ENCODE data around the gene PXDN.

PXDN gene

DNA sequence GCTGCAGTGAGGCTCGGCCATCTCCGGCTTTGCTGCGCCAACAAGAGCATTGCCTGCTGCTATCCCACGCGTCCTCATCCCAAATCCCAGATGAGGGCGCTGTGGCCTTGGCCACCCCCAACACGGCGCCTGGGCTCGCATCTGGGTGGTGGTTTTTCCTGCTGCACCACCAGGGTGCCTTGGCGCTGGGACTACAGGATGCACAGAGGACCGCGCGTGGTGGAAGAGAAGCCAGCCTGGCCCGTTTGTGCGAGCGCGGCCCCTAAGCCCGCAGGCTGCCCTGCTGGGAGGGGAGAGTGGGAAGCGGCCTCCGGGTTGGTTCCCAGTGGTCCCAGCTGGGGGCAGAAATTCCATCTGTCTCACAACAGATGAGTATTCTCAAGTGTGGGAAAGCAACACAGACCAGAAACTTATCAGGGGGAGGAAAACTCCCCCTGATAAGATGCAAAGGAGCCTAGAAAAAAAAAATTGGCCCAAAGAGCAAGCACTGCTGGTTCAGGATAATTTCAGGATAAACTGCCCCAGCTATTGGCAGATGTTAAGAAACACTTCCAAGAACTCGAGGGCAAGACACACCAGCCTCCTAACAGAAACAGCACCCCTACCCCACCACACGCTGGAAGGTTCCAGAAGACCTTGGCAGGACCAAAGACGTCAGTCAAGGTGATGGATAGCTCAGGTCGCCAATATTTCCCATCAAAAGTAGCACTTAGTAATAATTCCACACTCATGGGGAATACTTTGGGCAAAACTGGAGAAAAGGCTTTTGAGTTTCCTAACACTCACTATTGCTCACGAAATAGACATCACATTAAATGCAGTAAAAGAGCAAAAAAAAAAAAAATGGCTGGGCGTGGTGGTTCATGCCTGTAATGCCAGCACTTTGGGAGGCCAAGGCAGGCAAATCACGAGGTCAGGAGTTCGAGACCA, 152.1 kb downstream of the PXDN start:
- no peak for DNase-seq

DNA sequence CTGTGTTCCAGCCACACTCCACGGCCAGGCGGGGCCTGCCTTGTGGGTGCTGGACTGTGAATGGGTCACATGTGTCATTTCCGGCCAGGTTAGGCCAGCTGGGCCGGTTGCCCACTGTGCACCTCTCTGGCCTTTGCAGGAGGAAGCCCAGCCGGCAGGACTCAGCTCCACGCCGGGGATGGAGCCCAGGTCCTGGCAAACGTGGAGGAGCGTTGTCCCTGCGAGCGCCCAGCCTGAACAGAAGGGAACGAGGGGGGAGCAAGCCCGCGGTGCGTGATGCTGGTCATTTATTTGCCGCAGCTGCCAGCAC, 152.9 kb downstream of the PXDN start:
- DNase-seq, result no peak

- no peak for DNase-seq
Measured at GRCh38 chr2:1590596-1591460, 153.5 kb downstream of the PXDN start.

DNA sequence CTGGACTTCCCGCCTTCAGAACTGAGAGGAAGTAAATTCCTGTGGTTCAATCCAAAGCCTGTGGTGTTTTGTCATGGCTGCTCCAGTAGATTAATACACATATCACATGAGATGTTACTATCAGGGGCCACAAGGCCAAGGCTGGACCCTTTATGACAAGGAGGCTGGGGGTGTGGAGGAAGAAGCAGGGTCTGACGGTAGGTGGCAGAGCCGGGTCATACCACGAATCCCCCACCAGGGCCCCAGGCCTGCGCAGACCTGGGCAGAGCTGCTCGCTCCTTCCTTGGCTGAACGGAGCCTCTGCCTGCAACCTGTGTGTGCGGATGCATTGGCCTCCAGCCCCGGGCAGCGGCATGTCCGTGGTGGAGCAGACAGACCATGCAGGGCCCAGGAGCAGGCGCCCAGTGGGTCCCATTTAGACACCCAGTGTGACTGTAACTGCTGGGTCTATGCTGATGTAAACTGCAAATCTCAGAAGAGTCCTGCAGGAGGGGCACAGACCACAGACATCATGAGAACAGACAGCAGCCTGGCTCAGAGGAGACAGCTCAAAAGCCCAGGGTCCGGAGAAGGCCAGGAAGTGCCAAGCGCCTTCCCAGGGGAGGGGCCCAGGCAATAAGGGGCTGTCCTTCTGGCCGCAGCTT, 155.2 kb downstream of the PXDN start:
- no peak for DNase-seq

- no peak for DNase-seq
Measured at GRCh38 chr2:1588051-1588977, 156.0 kb downstream of the PXDN start.

GRCh38 chr2:1586923-1587840, 157.1 kb downstream of the PXDN start:
- no peak for DNase-seq

DNA sequence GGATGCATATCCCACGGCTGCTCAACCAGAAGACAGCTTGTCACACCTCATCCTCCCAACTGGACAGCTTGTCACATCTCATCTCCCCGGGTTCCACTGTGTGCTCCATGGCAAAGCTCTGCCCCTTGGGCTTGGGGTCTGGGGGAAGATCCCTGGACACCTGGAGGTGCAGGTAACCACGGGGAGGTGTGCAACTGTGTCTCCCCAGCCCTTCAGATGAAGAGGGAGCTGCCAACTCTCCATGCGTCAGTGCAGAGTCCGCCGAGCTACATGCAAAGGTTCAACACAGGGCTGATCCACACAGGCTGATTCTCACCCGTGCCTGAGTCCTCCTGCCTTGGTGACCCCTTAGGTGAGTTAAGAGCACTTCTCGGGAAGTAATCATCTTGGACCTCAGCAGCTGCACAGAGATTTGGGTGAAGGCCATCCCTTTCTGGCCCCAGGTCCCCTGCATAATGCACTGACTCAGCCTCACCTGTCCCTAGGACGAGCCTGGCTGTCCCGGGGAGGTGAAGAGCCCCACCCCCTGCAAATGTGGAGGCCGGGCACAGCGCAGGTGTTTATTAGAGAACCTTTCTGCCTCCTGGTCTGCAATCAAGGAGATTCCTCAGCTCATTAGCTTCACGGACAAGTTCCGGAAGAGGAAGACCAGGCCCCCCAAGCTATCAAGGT, 157.9 kb downstream of the PXDN start:
- DNase-seq, result no peak

- no peak for DNase-seq
Measured at GRCh38 chr2:1585635-1586034, 158.7 kb downstream of the PXDN start.

DNA sequence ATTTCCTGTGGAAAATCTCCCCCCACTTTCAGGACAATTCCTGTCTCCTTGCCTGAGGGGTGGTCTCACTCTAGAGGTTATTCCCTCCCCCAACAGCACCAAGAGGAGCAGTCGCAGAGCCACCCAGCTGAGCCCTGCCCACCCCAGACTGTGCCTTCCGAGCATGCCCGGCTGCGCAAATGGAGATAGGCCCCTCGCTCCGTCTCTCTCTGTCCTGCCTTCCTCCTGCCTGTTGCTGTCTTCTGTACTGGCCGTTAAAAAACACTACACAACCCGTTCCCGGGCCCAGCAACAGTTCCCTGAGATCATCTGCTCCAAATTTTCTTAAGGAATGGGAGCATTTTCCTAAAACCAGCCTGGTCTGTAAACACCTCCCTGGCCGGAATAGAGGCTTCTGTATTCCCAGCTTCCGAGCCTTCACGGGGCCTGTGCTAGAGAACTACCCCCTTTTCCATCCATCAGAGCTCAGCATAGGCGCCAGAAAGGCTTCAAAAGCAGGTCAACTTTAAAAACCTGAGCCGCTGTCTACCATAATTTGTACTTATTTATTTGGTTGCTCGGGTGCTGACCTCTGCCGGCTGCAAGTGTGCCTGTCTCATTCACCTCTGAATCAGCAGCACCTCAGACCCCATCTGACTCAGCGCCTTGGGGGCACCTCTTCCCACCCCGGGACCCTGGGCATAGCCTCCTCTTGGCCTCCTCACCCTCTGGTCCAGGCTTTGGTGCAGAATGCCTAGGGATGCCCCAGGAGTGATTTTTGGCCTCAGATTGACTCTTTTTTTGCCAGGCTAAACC, 159.4 kb downstream of the PXDN start:
- DNase-seq, result no peak

- no peak for DNase-seq
Measured at GRCh38 chr2:1584051-1584531, 160.2 kb downstream of the PXDN start.

DNA sequence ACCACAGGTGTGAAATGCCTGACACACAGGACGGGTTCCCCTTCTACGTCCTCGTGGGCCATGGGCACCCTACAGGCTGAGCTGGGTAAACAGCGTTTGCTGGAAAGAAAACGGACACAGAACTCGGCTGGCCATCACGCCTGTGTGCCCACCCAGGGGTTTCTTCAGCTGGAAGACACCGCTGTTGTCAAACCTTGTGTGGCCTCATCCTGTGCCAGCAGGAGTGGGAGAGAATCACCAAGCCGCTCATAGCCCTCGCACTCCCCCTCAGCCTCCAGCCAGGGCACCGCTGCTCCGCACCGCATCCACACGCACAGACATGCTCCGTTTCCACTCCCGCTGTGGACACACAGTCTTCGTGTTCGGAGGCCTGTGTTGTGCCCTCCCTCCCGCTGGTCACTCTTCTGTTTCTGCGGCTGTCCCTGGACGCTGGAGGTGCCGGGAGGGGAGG, 161.4 kb downstream of the PXDN start:
- DNase-seq, result no peak

DNA sequence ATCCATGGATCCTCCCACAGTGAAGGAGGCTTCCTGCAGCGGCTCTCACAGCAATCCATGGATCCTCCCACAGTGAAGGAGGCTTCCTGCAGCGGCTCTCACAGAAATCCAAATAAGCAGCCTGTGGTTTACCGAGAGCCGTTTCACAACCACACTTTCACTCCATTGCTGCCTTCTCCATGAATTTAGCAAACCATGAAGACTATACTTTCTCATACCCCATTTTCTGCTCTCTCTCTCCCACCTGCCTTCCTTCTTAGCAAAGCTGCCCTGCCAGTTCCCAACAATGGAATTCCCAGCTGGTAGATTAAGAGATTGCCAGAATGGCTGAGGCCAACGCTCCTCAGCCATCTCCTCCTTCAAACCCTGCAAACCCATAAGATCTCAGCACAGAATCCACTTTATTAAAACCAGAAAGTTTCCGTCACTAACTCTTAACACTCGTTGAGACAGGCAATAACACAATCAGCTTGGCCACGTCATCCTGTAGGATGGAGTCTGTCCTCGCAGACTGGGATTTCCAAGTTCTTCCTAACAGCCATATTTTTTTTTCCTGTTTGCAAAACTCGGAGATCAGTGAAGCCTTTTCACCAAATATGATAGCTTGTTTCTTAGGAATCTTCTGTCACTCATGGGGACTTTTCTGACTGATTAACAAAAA, 162.2 kb downstream of the PXDN start:
- no peak for DNase-seq

All from activated CD4-positive, CD25-positive, alpha-beta regulatory T cell treated with anti-CD3 and anti-CD28 coated beads, Interleukin-2, amount 50 U/mL, for 72 hours (primary cell).